Ectodermal cell (in vitro differentiated cells): ENCODE results near the gene CLN6.

Experiments used
- H3K27ac ChIP-seq: 2 replicates; pipeline ENCODE4 v1.7.0; 2013; ENCODE audit warnings: mild to moderate bottlenecking, low read depth, low read length; ENCODE audit not compliant: insufficient read depth, poor library complexity, severe bottlenecking
- H3K27me3 ChIP-seq: 2 replicates; pipeline ENCODE4 v1.7.0; 2013; ENCODE audit warnings: mild to moderate bottlenecking, low read length; ENCODE audit not compliant: insufficient read depth, control insufficient read depth, poor library complexity, severe bottlenecking
- H3K36me3 ChIP-seq: one replicate; pipeline ENCODE4 v1.7.0; 2013; ENCODE audit warnings: low read length; ENCODE audit not compliant: control insufficient read depth, insufficient read depth
- H3K4me1 ChIP-seq: one replicate; pipeline ENCODE4 v1.7.0; 2013; ENCODE audit warnings: low read length; ENCODE audit not compliant: control insufficient read depth, insufficient read depth
- H3K4me3 ChIP-seq: 2 replicates; pipeline ENCODE4 v1.7.0; 2013; ENCODE audit warnings: low read depth, low read length, control low read depth; ENCODE audit not compliant: insufficient read depth
- H3K9me3 ChIP-seq: 2 replicates; pipeline ENCODE4 v1.7.0; 2013; ENCODE audit warnings: mild to moderate bottlenecking, low read length, moderate library complexity; ENCODE audit not compliant: control insufficient read depth
- WGBS, 2 experiments: methylation state at CpG; one replicate each; pipeline ENCODE4 v1.1.7; 2013; ENCODE audit warnings: missing lambda C conversion rate in 2 of 2; 5-methylcytosine and 5-hydroxymethylcytosine counted together

CLN6 gene

GRCh38 chr15:68271854-68272471, 42.4 kb upstream of the CLN6 start:
- H3K27me3 ChIP-seq = no peaks in the 10 kb centered on the region
- H3K4me1 ChIP-seq = peaks cover 11% of the 10 kb centered on the region
- no peak overlapping the region for H3K27ac ChIP-seq
- WGBS, 2 experiments = 35 to 39% methylated on average over 11 of the region's 11 CpGs
- H3K9me3 ChIP-seq = no peaks in the 10 kb centered on the region
- H3K4me3 ChIP-seq = no peak overlapping the region
- no peaks in the 10 kb centered on the region for H3K36me3 ChIP-seq

GRCh38 chr15:68268405-68268804, 38.9 kb upstream of the CLN6 start:
- WGBS, 2 experiments = 46 to 67% methylated on average over 2 to 3 of the region's 3 CpGs
- H3K4me1 ChIP-seq = peaks cover 3% of the 10 kb centered on the region

GRCh38 chr15:68265674-68266073, 36.1 kb upstream of the CLN6 start:
- WGBS, 2 experiments = 86 to 97% methylated on average over 3 of the region's 3 CpGs
- no peaks in the 10 kb centered on the region for H3K36me3 ChIP-seq
- no peaks in the 10 kb centered on the region for H3K4me1 ChIP-seq
- H3K9me3 ChIP-seq = no peaks in the 10 kb centered on the region
- no peak overlapping the region for H3K4me3 ChIP-seq
- H3K27me3 ChIP-seq = no peaks in the 10 kb centered on the region
- no peak overlapping the region for H3K27ac ChIP-seq

More at GRCh38 chr15:68268405-68268804, 38.9 kb upstream of the CLN6 start:
- H3K27me3 ChIP-seq = no peaks in the 10 kb centered on the region
- no peak overlapping the region for H3K4me3 ChIP-seq
- no peak overlapping the region for H3K27ac ChIP-seq
- H3K9me3 ChIP-seq = no peaks in the 10 kb centered on the region
- no peaks in the 10 kb centered on the region for H3K36me3 ChIP-seq

- 92 to 93% methylated on average over 2 of the region's 4 CpGs for WGBS, 2 experiments
- Histone ChIP-seq H3K4me3 (no peak overlapping the region), H3K9me3 (no peaks in the 10 kb centered on the region), H3K4me1 (no peaks in the 10 kb centered on the region), H3K27me3 (no peaks in the 10 kb centered on the region), H3K36me3 (no peaks in the 10 kb centered on the region), H3K27ac (no peak overlapping the region)
These were observed 35.6 kb upstream of the CLN6 start for GRCh38 chr15:68265081-68265480.

- Histone ChIP-seq H3K27me3 (no peaks in the 10 kb centered on the region), H3K27ac (no peak overlapping the region), H3K4me1 (no peaks in the 10 kb centered on the region), H3K36me3 (no peaks in the 10 kb centered on the region), H3K9me3 (no peaks in the 10 kb centered on the region), H3K4me3 (no peak overlapping the region)
- 27 to 38% methylated on average over 2 of the region's 2 CpGs for WGBS, 2 experiments
These were observed 34.8 kb upstream of the CLN6 start for GRCh38 chr15:68264282-68264681.

- no peak overlapping the region for H3K27ac ChIP-seq
- 34 to 39% methylated on average over 3 to 5 of the region's 5 CpGs for WGBS, 2 experiments
- H3K9me3 ChIP-seq = no peaks in the 10 kb centered on the region
- H3K4me3 ChIP-seq = no peak overlapping the region
- H3K36me3 ChIP-seq = no peaks in the 10 kb centered on the region
- no peaks in the 10 kb centered on the region for H3K4me1 ChIP-seq
- no peaks in the 10 kb centered on the region for H3K27me3 ChIP-seq
These were observed 33.2 kb upstream of the CLN6 start for GRCh38 chr15:68262514-68263356.

GRCh38 chr15:68261980-68262379, 32.5 kb upstream of the CLN6 start:
- no peaks in the 10 kb centered on the region for H3K9me3 ChIP-seq
- no peaks in the 10 kb centered on the region for H3K27me3 ChIP-seq
- H3K4me1 ChIP-seq = no peaks in the 10 kb centered on the region
- no peak overlapping the region for H3K4me3 ChIP-seq
- no peaks in the 10 kb centered on the region for H3K36me3 ChIP-seq
- no peak overlapping the region for H3K27ac ChIP-seq
- WGBS, 2 experiments = 100% methylated on average over 2 to 3 of the region's 3 CpGs

GRCh38 chr15:68261241-68261640, 31.7 kb upstream of the CLN6 start:
- no peaks in the 10 kb centered on the region for H3K27me3 ChIP-seq
- no peak overlapping the region for H3K4me3 ChIP-seq
- H3K36me3 ChIP-seq = no peaks in the 10 kb centered on the region
- H3K27ac ChIP-seq = no peak overlapping the region
- WGBS, 2 experiments = 83 to 94% methylated on average over 1 to 2 of the region's 3 CpGs
- no peaks in the 10 kb centered on the region for H3K9me3 ChIP-seq
- H3K4me1 ChIP-seq = no peaks in the 10 kb centered on the region

- H3K27me3 ChIP-seq = no peaks in the 10 kb centered on the region
- H3K4me1 ChIP-seq = no peaks in the 10 kb centered on the region
- H3K4me3 ChIP-seq = no peak overlapping the region
- no peaks in the 10 kb centered on the region for H3K36me3 ChIP-seq
- H3K27ac ChIP-seq = no peak overlapping the region
- WGBS, 2 experiments = 83 to 93% methylated on average over 2 of the region's 2 CpGs
- no peaks in the 10 kb centered on the region for H3K9me3 ChIP-seq
These were observed 30.4 kb upstream of the CLN6 start for GRCh38 chr15:68259883-68260282.

GRCh38 chr15:68258692-68259091, 29.2 kb upstream of the CLN6 start:
- no peaks in the 10 kb centered on the region for H3K4me1 ChIP-seq
- H3K27me3 ChIP-seq = no peaks in the 10 kb centered on the region
- no peak overlapping the region for H3K27ac ChIP-seq
- no peaks in the 10 kb centered on the region for H3K9me3 ChIP-seq
- no peak overlapping the region for H3K4me3 ChIP-seq
- WGBS, 2 experiments = 92 to 94% methylated on average over 4 of the region's 4 CpGs
- H3K36me3 ChIP-seq = no peaks in the 10 kb centered on the region
